IPS-NIHi7 (cell line): Measurements from ENCODE around the gene PCDHGA2.
"Not testable (repeated sequence)": the region's sequence is repeated elsewhere in the genome, so short reads cannot be mapped to it uniquely, and the experiment has no call there.

ENCODE experiments used
- DNase-seq: peaks from one replicate; pipeline ENCODE4 v3.0.0; 2012; ENCODE audit warnings: mixed read lengths; ENCODE audit errors: extremely low spot score

Gene PCDHGA2

GRCh38 chr5:141346017-141346416 lies 7.5 kb downstream of the PCDHGA2 start:
- not testable (repeated sequence) for DNase-seq

GRCh38 chr5:141349917-141350619 lies 11.5 kb downstream of the PCDHGA2 start, which contains the start of gene PCDHGB1:
Gene PCDHGB1, plus strand, starts transcription at chr5:141350099. Its CDS starts 162 bp downstream, at chr5:141350261.
- peak; percentile 79 for DNase-seq

- DNase-seq: no peak
Observed at GRCh38 chr5:141351591-141351990, 13.0 kb downstream of the PCDHGA2 start.

- DNase-seq: no peak
Observed at GRCh38 chr5:141354900-141355469, 16.4 kb downstream of the PCDHGA2 start, which contains the start of gene PCDHGA4. Gene PCDHGA4, plus strand, starts transcription at chr5:141355021. Its CDS starts 87 bp downstream, at chr5:141355108.

GRCh38 chr5:141355641-141356040 lies 17.1 kb downstream of the PCDHGA2 start:
- DNase-seq: no peak

DNA sequence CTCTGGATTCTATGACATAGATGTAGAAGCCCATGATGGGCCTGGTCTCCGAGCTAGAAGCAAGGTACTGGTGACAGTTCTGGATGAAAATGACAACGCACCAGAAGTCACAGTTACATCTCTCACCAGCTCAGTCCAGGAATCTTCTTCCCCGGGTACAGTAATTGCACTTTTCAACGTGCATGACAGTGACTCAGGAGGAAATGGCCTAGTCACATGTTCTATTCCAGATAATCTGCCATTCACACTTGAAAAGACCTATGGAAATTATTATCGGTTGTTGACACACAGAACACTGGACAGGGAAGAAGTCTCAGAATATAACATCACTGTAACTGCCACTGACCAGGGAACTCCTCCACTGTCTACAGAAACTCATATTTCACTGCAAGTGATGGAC lies 17.6 kb downstream of the PCDHGA2 start:
- no peak for DNase-seq

GRCh38 chr5:141356950-141357349 lies 18.4 kb downstream of the PCDHGA2 start:
- DNase-seq: no peak

- DNase-seq: peak; percentile 71
Observed at GRCh38 chr5:141359790-141360426, 21.3 kb downstream of the PCDHGA2 start, which contains the start of gene PCDHGB2. Gene PCDHGB2, plus strand, starts transcription at chr5:141359994. Its CDS starts 142 bp downstream, at chr5:141360136.

GRCh38 chr5:141360685-141361084 lies 22.1 kb downstream of the PCDHGA2 start:
- DNase-seq: no peak

DNA sequence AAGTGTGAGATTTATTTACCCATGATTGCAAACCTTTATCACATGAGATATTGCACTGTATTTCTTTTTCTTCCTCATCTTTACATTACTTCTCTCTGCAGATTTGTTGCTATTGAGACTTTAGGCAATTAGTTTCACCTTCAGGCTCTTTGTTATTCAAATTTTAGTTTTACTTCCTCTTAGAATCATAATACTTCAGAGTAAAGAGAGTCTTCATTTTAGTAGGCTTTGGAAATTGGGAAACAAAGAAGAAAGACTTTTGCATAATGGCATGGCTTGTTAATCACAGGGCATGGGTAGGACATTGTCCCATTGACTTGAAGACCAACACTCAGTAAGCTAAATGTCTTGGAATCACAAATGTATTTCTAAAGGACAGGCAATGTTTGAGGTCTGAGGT lies 24.2 kb downstream of the PCDHGA2 start:
- DNase-seq: no peak

DNA sequence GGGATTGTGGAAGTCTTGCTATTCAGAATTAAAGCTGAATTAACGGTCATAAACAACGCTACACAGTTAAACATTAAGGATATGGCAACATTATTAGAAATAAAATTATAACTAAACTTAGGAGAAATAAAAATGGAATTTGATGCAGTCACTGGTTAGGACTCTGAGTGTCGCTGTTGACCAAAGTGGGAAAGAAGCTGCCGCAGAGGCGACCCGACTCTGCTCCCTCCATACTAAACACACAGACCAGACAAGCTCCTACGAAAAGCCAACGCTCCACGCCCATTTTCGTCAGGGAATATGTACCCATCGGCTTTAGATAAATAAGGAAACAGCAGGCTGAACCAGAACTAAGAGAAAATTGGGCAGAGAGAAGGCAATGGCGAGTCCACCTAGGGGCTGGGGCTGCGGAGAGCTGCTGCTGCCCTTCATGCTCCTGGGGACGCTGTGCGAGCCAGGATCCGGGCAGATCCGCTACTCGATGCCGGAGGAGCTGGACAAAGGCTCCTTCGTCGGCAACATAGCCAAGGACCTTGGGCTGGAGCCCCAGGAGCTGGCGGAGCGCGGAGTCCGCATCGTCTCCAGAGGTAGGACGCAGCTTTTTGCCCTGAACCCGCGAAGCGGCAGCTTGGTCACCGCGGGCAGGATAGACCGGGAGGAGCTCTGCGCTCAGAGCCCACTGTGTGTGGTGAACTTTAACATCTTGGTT lies 25.5 kb downstream of the PCDHGA2 start, which contains the start of gene PCDHGA5:
Gene PCDHGA5, plus strand, starts transcription at position 211 of the 709 bp plus-strand sequence. Its CDS starts 169 bp downstream, at position 380.
- DNase-seq: no peak

GRCh38 chr5:141366016-141366896 lies 27.7 kb downstream of the PCDHGA2 start:
- DNase-seq: no peak

DNA sequence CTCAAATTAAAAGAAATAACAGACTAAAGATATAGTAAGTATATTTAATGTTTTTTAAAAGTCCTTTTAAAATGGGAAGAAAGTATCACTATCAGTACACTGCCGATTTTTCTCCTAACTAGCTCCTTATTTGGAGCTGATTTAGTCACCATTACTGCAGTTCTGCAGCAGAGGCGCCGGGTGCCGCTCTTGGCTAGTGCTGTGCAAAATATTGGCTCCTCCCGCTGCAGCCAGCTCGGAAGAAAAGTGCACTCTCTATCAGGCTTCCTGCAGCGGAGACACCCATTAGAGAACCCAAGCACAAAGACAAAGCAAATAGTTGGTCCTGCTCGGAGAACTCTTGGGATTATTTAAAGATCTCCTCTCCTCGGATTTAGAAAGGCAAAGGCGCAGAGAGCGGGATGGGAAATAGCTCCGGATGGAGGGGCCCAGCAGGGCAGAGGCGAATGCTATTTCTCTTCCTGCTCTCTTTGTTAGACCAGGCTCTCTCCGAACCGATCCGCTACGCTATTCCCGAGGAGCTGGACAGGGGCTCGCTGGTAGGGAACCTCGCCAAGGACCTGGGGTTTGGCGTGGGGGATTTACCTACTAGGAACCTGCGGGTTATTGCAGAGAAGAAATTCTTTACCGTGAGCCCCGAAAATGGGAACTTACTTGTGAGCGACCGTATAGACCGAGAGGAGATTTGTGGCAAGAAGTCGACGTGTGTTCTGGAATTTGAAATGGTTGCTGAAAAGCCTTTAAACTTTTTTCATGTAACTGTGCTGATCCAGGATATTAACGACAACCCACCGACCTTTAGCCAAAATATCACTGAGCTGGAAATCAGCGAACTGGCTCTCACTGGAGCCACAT lies 31.7 kb downstream of the PCDHGA2 start, which contains the start of gene PCDHGB3:
Gene PCDHGB3, plus strand, starts transcription at position 249 of the 855 bp plus-strand sequence. Its CDS starts 153 bp downstream, at position 402.
- no peak for DNase-seq

DNA sequence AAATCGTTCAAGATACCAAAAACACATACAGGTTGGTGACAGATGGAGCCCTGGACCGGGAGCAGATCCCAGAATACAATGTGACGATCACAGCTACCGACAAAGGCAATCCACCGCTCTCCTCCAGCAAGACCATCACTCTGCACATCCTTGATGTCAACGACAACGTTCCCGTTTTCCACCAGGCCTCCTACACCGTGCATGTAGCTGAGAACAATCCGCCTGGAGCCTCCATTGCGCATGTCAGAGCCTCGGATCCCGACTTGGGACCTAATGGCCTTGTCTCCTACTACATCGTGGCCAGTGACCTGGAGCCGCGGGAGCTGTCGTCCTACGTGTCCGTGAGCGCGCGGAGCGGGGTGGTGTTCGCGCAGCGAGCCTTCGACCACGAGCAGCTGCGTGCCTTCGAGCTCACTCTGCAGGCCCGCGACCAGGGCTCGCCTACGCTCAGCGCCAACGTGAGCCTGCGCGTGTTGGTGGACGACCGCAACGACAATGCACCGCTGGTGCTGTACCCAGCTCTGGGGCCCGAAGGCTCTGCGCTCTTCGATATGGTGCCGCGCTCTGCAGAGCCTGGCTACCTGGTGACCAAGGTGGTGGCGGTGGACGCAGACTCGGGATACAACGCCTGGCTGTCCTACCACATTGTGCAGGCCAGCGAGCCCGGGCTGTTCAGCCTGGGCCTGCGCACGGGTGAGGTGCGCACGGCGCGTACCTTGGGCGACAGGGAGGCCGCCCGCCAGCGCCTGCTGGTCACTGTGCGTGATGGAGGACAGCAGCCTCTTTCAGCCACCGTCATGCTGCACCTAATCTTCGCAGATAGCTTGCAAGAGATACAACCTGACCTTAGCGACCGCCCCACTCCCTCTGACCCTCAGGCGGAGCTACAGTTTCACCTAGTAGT lies 33.3 kb downstream of the PCDHGA2 start:
- DNase-seq: no peak

GRCh38 chr5:141373673-141374317 lies 35.2 kb downstream of the PCDHGA2 start, which contains the start of gene PCDHGA6:
Gene PCDHGA6, plus strand, starts transcription at chr5:141373891. Its CDS starts 193 bp downstream, at chr5:141374084.
- no peak for DNase-seq

GRCh38 chr5:141374627-141375026 lies 36.1 kb downstream of the PCDHGA2 start:
- DNase-seq: no peak

GRCh38 chr5:141375444-141376155 lies 37.0 kb downstream of the PCDHGA2 start:
- DNase-seq: not testable (repeated sequence)
